ENCODE measurements around the gene VSIR. TPM values are rescaled to one million over a fixed set of nuclear protein-coding genes. Genes with fewer than 3 reads are reported as not detected.

Gene VSIR
- total RNA-seq, 4 donors from 2014 or later: 54.3 to 77.0 (median 61.6) TPM

DNA sequence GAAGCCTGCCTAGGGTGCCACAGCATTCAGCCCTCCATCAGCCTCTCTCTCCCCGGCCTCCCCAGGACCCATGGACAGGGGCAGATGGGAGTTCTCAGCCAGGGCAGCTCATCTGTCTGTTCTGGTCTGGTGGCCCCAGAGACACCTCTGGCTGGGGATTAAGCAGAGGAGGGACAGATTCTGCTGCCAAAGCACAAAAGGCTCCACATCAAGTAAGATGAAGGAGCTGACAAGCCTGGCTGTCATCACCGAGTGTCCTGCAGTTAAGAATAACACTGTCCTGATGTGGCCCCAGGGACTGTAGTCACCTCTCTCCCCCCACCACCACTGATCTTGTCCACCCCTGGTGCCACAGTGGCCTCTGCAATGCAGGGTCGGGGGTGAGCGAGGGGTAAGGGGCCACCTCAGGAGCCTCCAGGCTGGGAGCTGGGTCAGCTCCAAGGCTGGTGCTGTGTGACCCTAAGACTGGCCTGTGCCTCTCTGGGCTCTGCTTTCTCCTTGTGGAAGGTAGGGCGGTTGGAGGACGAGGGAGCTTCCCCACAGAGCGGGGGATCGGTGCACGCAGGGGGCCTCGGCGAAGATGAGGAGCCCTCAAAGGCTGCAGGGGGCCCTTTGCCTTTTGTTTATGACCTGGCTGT is 72.5 kb downstream of the VSIR start:
- no peak for DNase-seq
- 94% methylated on average over 11 of the region's 11 CpGs; no CpG with 5 or more reads in 1 of the 2 donors for WGBS, 2 donors (ENCODE audit: low coverage in 1 of 2)
- Histone ChIP-seq H3K27me3 (no peaks in the 10 kb centered on the region), H3K4me1 (peaks cover 0 to 2% (median 0%) of the 10 kb centered on the region in 4 donors), H3K27ac (no peak overlapping the region), H3K36me3 (no peaks in the 10 kb centered on the region), H3K4me3 (no peak overlapping the region), H3K9me3 (no peaks in the 10 kb centered on the region)
- no peak for TF ChIP-seq POLR2A (IDR thresholded peaks at IDR 0.05)
- no peak for TF ChIP-seq POLR2AphosphoS5 (IDR thresholded peaks at IDR 0.05)
- no peak for TF ChIP-seq EP300 (IDR thresholded peaks at IDR 0.05; ENCODE audit: low read depth)
- in situ Hi-C loops (cut with MboI; ENCODE audit: low pct_ligation_motif_present in 1 of 4, low pct_unique_long_range_greater_than_20kb in 1 of 4, low sequenced_read_pairs in 3 of 4) (loop anchor here (10.0 to 25.0 kb wide), 4 partner anchors 111 to 386 kb away; partner anchors contain the start of genes SLC29A3 (in 3 of the 4) and CDH23 (in 2 of the 4)), intact Hi-C loops (cut with DNase I; ENCODE audit: low total_unique reads) (loop anchor here (10.0 kb wide), 1 partner anchor 306 kb away; the partner anchor contains the start of gene CDH23)

- no peak overlapping the region for H3K4me3 ChIP-seq
- no peaks in the 10 kb centered on the region for H3K27me3 ChIP-seq
- in situ Hi-C loops (cut with MboI; ENCODE audit: low pct_ligation_motif_present in 1 of 4, low pct_unique_long_range_greater_than_20kb in 1 of 4, low sequenced_read_pairs in 3 of 4) (no loop called here), intact Hi-C loops (cut with DNase I; ENCODE audit: low total_unique reads) (loop anchor here (10.0 kb wide), 1 partner anchor 106 kb away; no protein-coding TSS in a partner anchor)
- TF ChIP-seq EP300 (IDR thresholded peaks at IDR 0.05; ENCODE audit: low read depth): no peak
- no peak for TF ChIP-seq POLR2A (IDR thresholded peaks at IDR 0.05)
- no peak for TF ChIP-seq POLR2AphosphoS5 (IDR thresholded peaks at IDR 0.05)
- no peak for TF ChIP-seq CTCF (IDR thresholded peaks at IDR 0.05)
- H3K4me1 ChIP-seq: peaks cover 4 to 6% (median 5%) of the 10 kb centered on the region in 4 donors
- no peak overlapping the region for H3K27ac ChIP-seq
- H3K9me3 ChIP-seq: no peaks in the 10 kb centered on the region
- DNase-seq: no peak
- H3K36me3 ChIP-seq: no peaks in the 10 kb centered on the region
- WGBS, 2 donors (ENCODE audit: low coverage in 1 of 2): 80 to 87% methylated on average over 3 to 5 of the region's 5 CpGs
Observed at GRCh38 chr10:71698737-71699136, 74.6 kb downstream of the VSIR start.

DNA sequence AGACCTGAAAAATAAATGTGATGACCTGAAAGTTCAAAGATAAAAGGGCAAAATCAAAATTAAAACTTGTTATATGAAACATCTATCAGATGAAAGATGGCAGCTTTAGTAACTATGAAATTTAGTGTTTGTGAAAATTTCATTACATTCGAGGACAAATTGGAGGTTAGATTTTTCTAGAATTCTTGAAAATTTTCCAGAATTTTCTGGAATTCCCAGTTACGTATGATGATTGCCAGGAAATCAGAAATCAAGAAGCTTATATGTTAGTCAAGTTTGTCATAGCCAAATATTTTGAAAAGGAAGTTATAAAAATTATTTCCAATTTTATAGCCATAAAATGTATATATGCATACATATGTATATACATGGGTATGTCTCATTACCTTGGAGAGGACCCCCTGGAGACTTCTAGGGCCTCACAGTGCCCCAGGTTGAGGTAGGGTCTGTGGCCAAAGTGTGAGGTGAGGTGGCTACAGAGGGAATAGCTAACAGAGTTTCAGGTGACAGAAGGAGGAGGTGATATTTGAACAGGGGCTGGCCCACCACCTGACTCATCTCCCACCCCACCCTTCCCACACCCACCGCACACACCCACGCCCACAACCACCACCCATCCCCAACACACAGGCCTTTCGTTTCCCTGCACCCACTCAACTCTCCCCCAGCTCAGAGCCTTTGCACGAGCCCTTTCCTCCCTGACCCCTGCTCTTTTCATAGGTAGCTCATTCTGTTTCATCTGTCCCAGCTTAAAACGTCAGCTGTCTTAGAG is 75.2 kb downstream of the VSIR start:
- H3K4me1 ChIP-seq: peaks cover 4 to 6% (median 5%) of the 10 kb centered on the region in 4 donors
- in situ Hi-C loops (cut with MboI; ENCODE audit: low pct_ligation_motif_present in 1 of 4, low pct_unique_long_range_greater_than_20kb in 1 of 4, low sequenced_read_pairs in 3 of 4) (no loop called here), intact Hi-C loops (cut with DNase I; ENCODE audit: low total_unique reads) (loop anchor here (10.0 kb wide), 1 partner anchor 107 kb away; no protein-coding TSS in a partner anchor)
- no peaks in the 10 kb centered on the region for H3K27me3 ChIP-seq
- no peaks in the 10 kb centered on the region for H3K9me3 ChIP-seq
- TF ChIP-seq EP300 (IDR thresholded peaks at IDR 0.05; ENCODE audit: low read depth) (no peak), POLR2AphosphoS5 (IDR thresholded peaks at IDR 0.05) (no peak), POLR2A (IDR thresholded peaks at IDR 0.05) (no peak), CTCF (IDR thresholded peaks at IDR 0.05) (no peak)
- H3K4me3 ChIP-seq: no peak overlapping the region
- no peak overlapping the region for H3K27ac ChIP-seq
- no peak for DNase-seq
- H3K36me3 ChIP-seq: no peaks in the 10 kb centered on the region
- 58 to 71% methylated on average over 3 to 7 of the region's 7 CpGs for WGBS, 2 donors (ENCODE audit: low coverage in 1 of 2)

Small RNA genes within 50 kb of the gene (small RNA-seq; reads per million reads assigned to genes)
- 0 to 0.14 (median 0) reads per million in 4 donors for gene MIR7152

Other genes starting within 250 kb of the VSIR start
- under 1 TPM in 1 of 4 donors, not detected in 3; 0.16 TPM for gene C10orf105, start 53.7 kb downstream of the VSIR start, total RNA-seq
- 100 to 1,000 TPM; 383 to 667 (median 478) TPM for gene PSAP, start 77.7 kb upstream of the VSIR start, total RNA-seq
- 10 to 100 TPM in 1 of 4 donors, 1 to 10 TPM in 3; 1.6 to 10.5 (median 3.9) TPM for gene CHST3, start 190.9 kb upstream of the VSIR start, total RNA-seq

Measured in transverse colon (tissue), 4 donors.